GM10248 (cell line): ENCODE data around the gene SEPTIN10.

Experiments
- CTCF ChIA-PET: fragments of 300-600 bp; sonication (Branson Sonifier 250); formaldehyde crosslinking; extraction: SDS; loops from one replicate; lab custom pipeline; 2021; ENCODE audit warnings: antibody characterized with exemption; lab: Yijun Ruan, JAX
- POLR2A ChIA-PET: fragments of 350-650 bp; sonication (Branson Sonifier 250); formaldehyde crosslinking; extraction: SDS; loops from one replicate; lab custom pipeline; 2020; ENCODE audit warnings: antibody characterized with exemption; lab: Yijun Ruan, JAX
- DNase-seq: peaks from one replicate; pipeline ENCODE4 v3.0.0; 2012; ENCODE audit errors: extremely low spot score
- CTCF ChIP-seq: IDR thresholded peaks from 2 replicates; pipeline ENCODE4 v1.5.1; 2012; ENCODE audit warnings: mild to moderate bottlenecking, low read depth; ENCODE audit errors: extremely low read depth, missing control alignments, control extremely low read depth

The SEPTIN10 gene

GRCh38 chr2:109654326-109655050 lies 40.7 kb upstream of the SEPTIN10 start:
- POLR2A ChIA-PET, result no interaction called here

GRCh38 chr2:109649736-109650695 lies 36.2 kb upstream of the SEPTIN10 start:
- ChIA-PET CTCF (interaction anchor here (0.7 kb wide), 1 partner anchor 10 kb away, joined by 3 read pairs; no protein-coding TSS in a partner anchor), POLR2A (no interaction called here)
- no peak for DNase-seq
- no peak for TF ChIP-seq CTCF

More at GRCh38 chr2:109654326-109655050, 40.7 kb upstream of the SEPTIN10 start:
- TF ChIP-seq CTCF, result no peak
- CTCF ChIA-PET, result interaction anchor here (1.2 to 1.3 kb wide), 3 partner anchors 15 to 108 kb away, joined by 3 to 4 read pairs (median 3); no protein-coding TSS in a partner anchor
- no peak for DNase-seq

- CTCF ChIA-PET, result no interaction called here
- POLR2A ChIA-PET, result no interaction called here
- no peak for DNase-seq
- no peak for TF ChIP-seq CTCF
Observed at GRCh38 chr2:109648041-109648527, 34.3 kb upstream of the SEPTIN10 start.

- TF ChIP-seq CTCF, result no peak
- CTCF ChIA-PET, result no interaction called here
- POLR2A ChIA-PET, result no interaction called here
- no peak for DNase-seq
Observed at GRCh38 chr2:109647636-109648035, 33.9 kb upstream of the SEPTIN10 start.

GRCh38 chr2:109646961-109647360 lies 33.2 kb upstream of the SEPTIN10 start:
- DNase-seq, result no peak
- no peak for TF ChIP-seq CTCF
- CTCF ChIA-PET, result no interaction called here
- POLR2A ChIA-PET, result no interaction called here
